Esophagus squamous epithelium (tissue), 4 donors: Measurements from ENCODE around the gene METAP2.

Experiments
- POLR2A ChIP-seq, 4 donors: fragments of 450-650 bp; IDR thresholded peaks; one replicate each; pipeline ENCODE4 v1.6.1; 2017; ENCODE audit warnings: antibody characterized with exemption in 4 of 4, mild to moderate bottlenecking in 4 of 4, moderate library complexity in 3 of 4
- TF ChIP-seq, protein P1 (sequence below), 6 experiments: fragments of 450-650 bp in 4 of 6; fragments of 200-600 bp in 2 of 6; sonication (generic) in 2 of 6; IDR thresholded peaks; one replicate each; pipeline ENCODE4 v1.5.1; 2016 to 2019; ENCODE audit warnings: antibody characterized with exemption in 6 of 6, mild to moderate bottlenecking in 4 of 6, moderate library complexity in 4 of 6

DNA sequence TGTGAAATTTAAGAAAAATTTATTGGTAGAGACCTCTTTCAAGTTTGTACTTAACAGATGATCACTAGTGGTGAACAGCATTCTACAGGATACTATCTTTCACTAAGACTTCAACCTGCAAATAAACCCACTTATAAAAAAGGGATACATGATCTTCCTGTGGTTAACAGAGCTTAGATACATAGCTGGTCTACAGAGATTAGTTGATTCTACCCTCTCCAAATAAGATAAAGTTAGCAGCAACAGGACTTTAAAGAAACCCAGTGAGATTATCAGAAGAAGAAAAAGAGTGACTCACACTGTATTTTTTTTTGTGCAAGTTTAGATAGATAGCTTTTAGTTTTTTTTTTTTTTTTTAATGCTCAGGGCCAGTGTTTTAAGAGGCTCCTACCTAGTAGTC, 42.8 kb downstream of the METAP2 start:
- TF ChIP-seq, protein P1, sequence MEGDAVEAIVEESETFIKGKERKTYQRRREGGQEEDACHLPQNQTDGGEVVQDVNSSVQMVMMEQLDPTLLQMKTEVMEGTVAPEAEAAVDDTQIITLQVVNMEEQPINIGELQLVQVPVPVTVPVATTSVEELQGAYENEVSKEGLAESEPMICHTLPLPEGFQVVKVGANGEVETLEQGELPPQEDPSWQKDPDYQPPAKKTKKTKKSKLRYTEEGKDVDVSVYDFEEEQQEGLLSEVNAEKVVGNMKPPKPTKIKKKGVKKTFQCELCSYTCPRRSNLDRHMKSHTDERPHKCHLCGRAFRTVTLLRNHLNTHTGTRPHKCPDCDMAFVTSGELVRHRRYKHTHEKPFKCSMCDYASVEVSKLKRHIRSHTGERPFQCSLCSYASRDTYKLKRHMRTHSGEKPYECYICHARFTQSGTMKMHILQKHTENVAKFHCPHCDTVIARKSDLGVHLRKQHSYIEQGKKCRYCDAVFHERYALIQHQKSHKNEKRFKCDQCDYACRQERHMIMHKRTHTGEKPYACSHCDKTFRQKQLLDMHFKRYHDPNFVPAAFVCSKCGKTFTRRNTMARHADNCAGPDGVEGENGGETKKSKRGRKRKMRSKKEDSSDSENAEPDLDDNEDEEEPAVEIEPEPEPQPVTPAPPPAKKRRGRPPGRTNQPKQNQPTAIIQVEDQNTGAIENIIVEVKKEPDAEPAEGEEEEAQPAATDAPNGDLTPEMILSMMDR (IDR thresholded peaks at IDR 0.05): no peak
- TF ChIP-seq POLR2A (IDR thresholded peaks at IDR 0.05): no peak
